DND-41 (cell line): ENCODE data around the gene CFL2.

ENCODE experiments used
- EZH2 ChIP-seq: IDR thresholded peaks from 3 replicates; pipeline ENCODE4 v1.6.1; 2012; ENCODE audit warnings: borderline replicate concordance, low read depth, mild to moderate bottlenecking, moderate library complexity, low read length, inconsistent platforms; ENCODE audit not compliant: severe bottlenecking
- TF ChIP-seq, protein P1 (sequence below): IDR thresholded peaks from 2 replicates; pipeline ENCODE4 v1.5.1; 2012; ENCODE audit warnings: borderline replicate concordance, low read length, moderate library complexity, mild to moderate bottlenecking; ENCODE audit not compliant: poor library complexity, severe bottlenecking; ENCODE audit errors: extremely low read depth

GRCh38 chr14:34723867-34724266 is 9.5 kb upstream of the CFL2 start:
- TF ChIP-seq EZH2 = no peak
- TF ChIP-seq, protein P1, sequence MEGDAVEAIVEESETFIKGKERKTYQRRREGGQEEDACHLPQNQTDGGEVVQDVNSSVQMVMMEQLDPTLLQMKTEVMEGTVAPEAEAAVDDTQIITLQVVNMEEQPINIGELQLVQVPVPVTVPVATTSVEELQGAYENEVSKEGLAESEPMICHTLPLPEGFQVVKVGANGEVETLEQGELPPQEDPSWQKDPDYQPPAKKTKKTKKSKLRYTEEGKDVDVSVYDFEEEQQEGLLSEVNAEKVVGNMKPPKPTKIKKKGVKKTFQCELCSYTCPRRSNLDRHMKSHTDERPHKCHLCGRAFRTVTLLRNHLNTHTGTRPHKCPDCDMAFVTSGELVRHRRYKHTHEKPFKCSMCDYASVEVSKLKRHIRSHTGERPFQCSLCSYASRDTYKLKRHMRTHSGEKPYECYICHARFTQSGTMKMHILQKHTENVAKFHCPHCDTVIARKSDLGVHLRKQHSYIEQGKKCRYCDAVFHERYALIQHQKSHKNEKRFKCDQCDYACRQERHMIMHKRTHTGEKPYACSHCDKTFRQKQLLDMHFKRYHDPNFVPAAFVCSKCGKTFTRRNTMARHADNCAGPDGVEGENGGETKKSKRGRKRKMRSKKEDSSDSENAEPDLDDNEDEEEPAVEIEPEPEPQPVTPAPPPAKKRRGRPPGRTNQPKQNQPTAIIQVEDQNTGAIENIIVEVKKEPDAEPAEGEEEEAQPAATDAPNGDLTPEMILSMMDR = no peak
